ENCODE measurements around the gene FPGS. TPM values are rescaled to one million over a fixed set of nuclear protein-coding genes. Genes with fewer than 3 reads are reported as not detected.

Gene FPGS
- total and polyA plus RNA-seq, 4 donors: 20.4 to 61.1 (median 42.7) TPM

- no peak for TF ChIP-seq HNF4A (conservative IDR thresholded peaks at IDR 0.05)
- no peak for TF ChIP-seq HNF4G (IDR thresholded peaks at IDR 0.05)
- TF ChIP-seq ATF3 (IDR thresholded peaks at IDR 0.05): no peak
- Histone ChIP-seq H3K9ac (ENCODE audit: low read depth in 1 of 2, low read length in 2 of 2) (no peak overlapping the region), H3K4me3 (ENCODE audit: low read depth in 1 of 3, low read length in 3 of 3) (no peak overlapping the region), H3K4me1 (ENCODE audit: control insufficient read depth in 4 of 4, insufficient read depth in 4 of 4, low read length in 3 of 4) (peaks cover 0 to 10% (median 8%) of the 10 kb centered on the region in 4 donors), H3K27ac (ENCODE audit: low read depth in 1 of 2, low read length in 2 of 2) (no peak overlapping the region), H3K9me3 (ENCODE audit: control insufficient read depth in 4 of 4, low read length in 3 of 4) (no peaks in the 10 kb centered on the region), H3K36me3 (ENCODE audit: control insufficient read depth in 4 of 4, insufficient read depth in 3 of 4, low read depth in 1 of 4, low read length in 3 of 4) (no peaks in the 10 kb centered on the region), H3K27me3 (ENCODE audit: control insufficient read depth in 4 of 4, insufficient read depth in 4 of 4, low read length in 3 of 4) (no peaks in the 10 kb centered on the region)
- WGBS: 94% methylated on average over 10 of the region's 10 CpGs
- DNase-seq (ENCODE audit: low spot score): no peak
Observed at GRCh38 chr9:127773981-127774380, 28.7 kb upstream of the FPGS start.

- Histone ChIP-seq H3K9me3 (ENCODE audit: control insufficient read depth in 4 of 4, low read length in 3 of 4) (no peaks in the 10 kb centered on the region), H3K9ac (ENCODE audit: low read depth in 1 of 2, low read length in 2 of 2) (no peak overlapping the region), H3K4me1 (ENCODE audit: control insufficient read depth in 4 of 4, insufficient read depth in 4 of 4, low read length in 3 of 4) (peaks cover 0 to 3% (median 0%) of the 10 kb centered on the region in 4 donors), H3K27ac (ENCODE audit: low read depth in 1 of 2, low read length in 2 of 2) (no peak overlapping the region), H3K4me3 (ENCODE audit: low read depth in 1 of 3, low read length in 3 of 3) (peak overlapping the region in 1 of 3 donors; percentile 5), H3K27me3 (ENCODE audit: control insufficient read depth in 4 of 4, insufficient read depth in 4 of 4, low read length in 3 of 4) (no peaks in the 10 kb centered on the region), H3K36me3 (ENCODE audit: control insufficient read depth in 4 of 4, insufficient read depth in 3 of 4, low read depth in 1 of 4, low read length in 3 of 4) (no peaks in the 10 kb centered on the region)
- DNase-seq (ENCODE audit: low spot score): no peak
- TF ChIP-seq ZBTB33 (IDR thresholded peaks at IDR 0.05): no peak
- no peak for TF ChIP-seq HNF4A (conservative IDR thresholded peaks at IDR 0.05)
- no peak for TF ChIP-seq TAF1 (conservative IDR thresholded peaks at IDR 0.05)
- WGBS: 62% methylated on average over 15 of the region's 15 CpGs
Observed at GRCh38 chr9:127776195-127776923, 26.3 kb upstream of the FPGS start.

- no peaks in the 10 kb centered on the region for H3K4me1 ChIP-seq (ENCODE audit: control insufficient read depth in 4 of 4, insufficient read depth in 4 of 4, low read length in 3 of 4)
- H3K36me3 ChIP-seq (ENCODE audit: control insufficient read depth in 4 of 4, insufficient read depth in 3 of 4, low read depth in 1 of 4, low read length in 3 of 4): no peaks in the 10 kb centered on the region
- H3K4me3 ChIP-seq (ENCODE audit: low read depth in 1 of 3, low read length in 3 of 3): peak overlapping the region in 1 of 3 donors; percentile 5
- DNase-seq (ENCODE audit: low spot score): no peak
- no peak overlapping the region for H3K27ac ChIP-seq (ENCODE audit: low read depth in 1 of 2, low read length in 2 of 2)
- no peak overlapping the region for H3K9ac ChIP-seq (ENCODE audit: low read depth in 1 of 2, low read length in 2 of 2)
- H3K9me3 ChIP-seq (ENCODE audit: control insufficient read depth in 4 of 4, low read length in 3 of 4): no peaks in the 10 kb centered on the region
- no peak for TF ChIP-seq ATF3 (IDR thresholded peaks at IDR 0.05)
- TF ChIP-seq NR2F2 (IDR thresholded peaks at IDR 0.05): no peak
- TF ChIP-seq RAD21 (IDR thresholded peaks at IDR 0.05): no peak
- no peak for TF ChIP-seq RXRA (IDR thresholded peaks at IDR 0.05)
- TF ChIP-seq FOXA2 (IDR thresholded peaks at IDR 0.05): no peak
- no peak for TF ChIP-seq EGR1 (IDR thresholded peaks at IDR 0.05; ENCODE audit: low read depth in 2 of 2)
- H3K27me3 ChIP-seq (ENCODE audit: control insufficient read depth in 4 of 4, insufficient read depth in 4 of 4, low read length in 3 of 4): no peaks in the 10 kb centered on the region
- 73% methylated on average over 5 of the region's 5 CpGs for WGBS
Observed at GRCh38 chr9:127776924-127777289, 25.8 kb upstream of the FPGS start.

Measured in liver (tissue), 9 donors.